CD4-positive, alpha-beta T cell (primary cell): ENCODE data around the gene BCL2L11. TPM values are rescaled to one million over a fixed set of nuclear protein-coding genes. Genes with fewer than 3 reads are reported as not detected.

Experiments used
- ATAC-seq: fragments of 200-7000 bp; cut with Tn5 transposase; one replicate; pipeline ENCODE4 v1.10.0; 2022; ENCODE audit warnings: mild to moderate bottlenecking; ENCODE audit not compliant: poor library complexity
- CTCF ChIA-PET: fragments of 350-600 bp; sonication (Branson Sonifier 250); formaldehyde crosslinking; loops from one replicate; lab custom pipeline; 2021; ENCODE audit warnings: antibody characterized with exemption, inconsistent platforms; lab: Charles Lee
- POLR2A ChIA-PET: fragments of 350-600 bp; sonication (Branson Sonifier 250); formaldehyde crosslinking; loops from one replicate; lab custom pipeline; 2021; ENCODE audit warnings: antibody characterized with exemption, inconsistent platforms; lab: Charles Lee
- DNase-seq, 14 experiments: peaks; one replicate each; pipeline ENCODE4 v3.0.0-alpha.2; 2013 to 2020; ENCODE audit warnings: mixed read lengths in 2 of 14
- H3K27ac ChIP-seq, 2 donors: one replicate each; pipeline versions ENCODE4 v1.5.1 to v1.7.0; 2013; ENCODE audit warnings: low read length in 2 of 2, low read depth in 1 of 2, mild to moderate bottlenecking in 1 of 2
- H3K27me3 ChIP-seq, 2 experiments: 1 replicate in 1 of 2; 2 replicates in 1 of 2; pipeline versions ENCODE4 v1.6.1 to v1.7.0; 2013; ENCODE audit warnings: low read length in 2 of 2, control low read depth in 1 of 2, mild to moderate bottlenecking in 1 of 2, moderate library complexity in 1 of 2; ENCODE audit not compliant: insufficient read depth in 2 of 2, control insufficient read depth in 1 of 2
- H3K36me3 ChIP-seq: one replicate; pipeline ENCODE4 v1.6.1; 2013; ENCODE audit warnings: low read length, control low read depth; ENCODE audit not compliant: insufficient read depth
- H3K4me1 ChIP-seq: one replicate; pipeline ENCODE4 v1.6.1; 2013; ENCODE audit warnings: low read length, control low read depth; ENCODE audit not compliant: insufficient read depth
- H3K4me3 ChIP-seq: one replicate; pipeline ENCODE4 v1.5.1; 2013; ENCODE audit warnings: mild to moderate bottlenecking, low read length, moderate library complexity
- H3K9me3 ChIP-seq, 2 experiments: 1 replicate in 1 of 2; 2 replicates in 1 of 2; pipeline versions ENCODE4 v1.6.1 to v1.7.0; 2013; ENCODE audit warnings: low read length in 2 of 2, mild to moderate bottlenecking in 2 of 2, control low read depth in 1 of 2, moderate library complexity in 1 of 2; ENCODE audit not compliant: control insufficient read depth in 1 of 2, insufficient read depth in 1 of 2
- H3K27ac Mint-ChIP-seq: one replicate; pipeline ENCODE4 v1.8.0; 2020; ENCODE audit warnings: mixed read lengths
- H3K27me3 Mint-ChIP-seq: one replicate; pipeline ENCODE4 v1.8.0; 2021; ENCODE audit warnings: mixed read lengths
- H3K36me3 Mint-ChIP-seq: one replicate; pipeline ENCODE4 v1.8.0; 2021; ENCODE audit warnings: low read depth, mixed read lengths
- H3K4me1 Mint-ChIP-seq: one replicate; pipeline ENCODE4 v1.8.0; 2021; ENCODE audit warnings: low read depth, mixed read lengths
- H3K4me3 Mint-ChIP-seq: one replicate; pipeline ENCODE4 v1.8.0; 2020; ENCODE audit warnings: mild to moderate bottlenecking, mixed read lengths
- H3K9me3 Mint-ChIP-seq: one replicate; pipeline ENCODE4 v1.8.0; 2020; ENCODE audit warnings: mixed read lengths
- intact Hi-C, 2 experiments: fragments of 100-400 bp; cut with DNase I in 1 of 2; cut with micrococcal nuclease in 1 of 2; formaldehyde crosslinking; loops; one replicate each; pipeline versions ENCODE4 v1.15.1 to v1.9.0; 2023 to 2025; cut with DNase I, micrococcal nuclease
- total RNA-seq, 174 experiments: library from RNA in 2 of 174; stranded (reverse) in 2 of 174; gene quantifications; one replicate each; pipeline ENCODE4 v1.2.3 and lab custom pipeline; 2021 to 2026
- TF ChIP-seq, protein P1 (sequence below): fragments of 200-600 bp; IDR thresholded peaks from one replicate; pipeline ENCODE4 v1.8.0; 2022; ENCODE audit warnings: antibody characterized with exemption, mild to moderate bottlenecking

BCL2L11 gene
- total RNA-seq, 2 experiments from 2014 or later: 48.6 to 50.1 TPM

- Histone ChIP-seq H3K36me3 (no peaks in the 10 kb centered on the region), H3K9me3 (no peaks in the 10 kb centered on the region), H3K27ac (no peak overlapping the region), H3K27me3 (peaks cover 0 to 2% of the 10 kb centered on the region in 2 experiments), H3K4me1 (no peaks in the 10 kb centered on the region), H3K4me3 (no peak overlapping the region)
- peaks cover 4% of the 10 kb centered on the region for H3K27me3 Mint-ChIP-seq
- CTCF ChIA-PET: interaction anchor here (1.1 kb wide), 1 partner anchor 11 kb away, joined by 5 read pairs; no protein-coding TSS in a partner anchor
- DNase-seq (no peak), ATAC-seq (no peak)
- POLR2A ChIA-PET: no interaction called here
- H3K4me3 Mint-ChIP-seq: no peak overlapping the region
- H3K9me3 Mint-ChIP-seq: no peaks in the 10 kb centered on the region
- intact Hi-C loops: no loop called here
- no peaks in the 10 kb centered on the region for H3K36me3 Mint-ChIP-seq
- no peaks in the 10 kb centered on the region for H3K4me1 Mint-ChIP-seq
- H3K27ac Mint-ChIP-seq: no peak overlapping the region
- TF ChIP-seq, protein P1, sequence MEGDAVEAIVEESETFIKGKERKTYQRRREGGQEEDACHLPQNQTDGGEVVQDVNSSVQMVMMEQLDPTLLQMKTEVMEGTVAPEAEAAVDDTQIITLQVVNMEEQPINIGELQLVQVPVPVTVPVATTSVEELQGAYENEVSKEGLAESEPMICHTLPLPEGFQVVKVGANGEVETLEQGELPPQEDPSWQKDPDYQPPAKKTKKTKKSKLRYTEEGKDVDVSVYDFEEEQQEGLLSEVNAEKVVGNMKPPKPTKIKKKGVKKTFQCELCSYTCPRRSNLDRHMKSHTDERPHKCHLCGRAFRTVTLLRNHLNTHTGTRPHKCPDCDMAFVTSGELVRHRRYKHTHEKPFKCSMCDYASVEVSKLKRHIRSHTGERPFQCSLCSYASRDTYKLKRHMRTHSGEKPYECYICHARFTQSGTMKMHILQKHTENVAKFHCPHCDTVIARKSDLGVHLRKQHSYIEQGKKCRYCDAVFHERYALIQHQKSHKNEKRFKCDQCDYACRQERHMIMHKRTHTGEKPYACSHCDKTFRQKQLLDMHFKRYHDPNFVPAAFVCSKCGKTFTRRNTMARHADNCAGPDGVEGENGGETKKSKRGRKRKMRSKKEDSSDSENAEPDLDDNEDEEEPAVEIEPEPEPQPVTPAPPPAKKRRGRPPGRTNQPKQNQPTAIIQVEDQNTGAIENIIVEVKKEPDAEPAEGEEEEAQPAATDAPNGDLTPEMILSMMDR: no peak
Measured at GRCh38 chr2:111178730-111179405, 58.2 kb downstream of the BCL2L11 start.

GRCh38 chr2:111182121-111182520, 61.4 kb downstream of the BCL2L11 start:
- DNase-seq (no peak), ATAC-seq (no peak)
- Histone ChIP-seq H3K27me3 (peaks cover 0 to 2% of the 10 kb centered on the region in 2 experiments), H3K4me3 (no peak overlapping the region), H3K4me1 (no peaks in the 10 kb centered on the region), H3K9me3 (no peaks in the 10 kb centered on the region), H3K36me3 (no peaks in the 10 kb centered on the region), H3K27ac (no peak overlapping the region)
- Mint-ChIP-seq H3K4me1 (no peaks in the 10 kb centered on the region), H3K36me3 (no peaks in the 10 kb centered on the region), H3K4me3 (no peak overlapping the region), H3K9me3 (no peaks in the 10 kb centered on the region), H3K27me3 (no peaks in the 10 kb centered on the region), H3K27ac (no peak overlapping the region)
- intact Hi-C loops: no loop called here
- ChIA-PET POLR2A (no interaction called here), CTCF (no interaction called here)
- TF ChIP-seq, protein P1: no peak

GRCh38 chr2:111182740-111183139, 62.0 kb downstream of the BCL2L11 start:
- H3K4me3 Mint-ChIP-seq: no peak overlapping the region
- Histone ChIP-seq H3K27ac (no peak overlapping the region), H3K36me3 (no peaks in the 10 kb centered on the region), H3K27me3 (peaks cover 0 to 2% of the 10 kb centered on the region in 2 experiments), H3K4me3 (no peak overlapping the region), H3K4me1 (no peaks in the 10 kb centered on the region), H3K9me3 (no peaks in the 10 kb centered on the region)
- no peaks in the 10 kb centered on the region for H3K36me3 Mint-ChIP-seq
- intact Hi-C loops: no loop called here
- H3K27ac Mint-ChIP-seq: no peak overlapping the region
- no peaks in the 10 kb centered on the region for H3K4me1 Mint-ChIP-seq
- ATAC-seq (no peak), DNase-seq (no peak)
- no peaks in the 10 kb centered on the region for H3K9me3 Mint-ChIP-seq
- ChIA-PET CTCF (no interaction called here), POLR2A (no interaction called here)
- TF ChIP-seq, protein P1: no peak
- no peaks in the 10 kb centered on the region for H3K27me3 Mint-ChIP-seq
